Fibroblast of villous mesenchyme (primary cell): Measurements from ENCODE around the gene STAG2. TPM values are rescaled to one million over a fixed set of nuclear protein-coding genes. Genes with fewer than 3 reads are reported as not detected.
"Not testable (repeated sequence)": the region's sequence is repeated elsewhere in the genome, so short reads cannot be mapped to it uniquely, and the experiment has no call there.

ENCODE experiments used
- DNase-seq: peaks from one replicate; pipeline ENCODE4 v3.0.0-alpha.2; 2010; ENCODE audit warnings: low read depth
- H3K4me3 ChIP-seq: 2 replicates; pipeline ENCODE4 v1.5.1; 2011; ENCODE audit warnings: low read depth, mild to moderate bottlenecking, low read length
- total RNA-seq: library from RNA; depleted of rRNA; stranded (reverse); fragments of >200 nt; gene quantifications from 2 replicates; pipeline ENCODE4 v1.2.3, GENCODE V29; 2012
- TF ChIP-seq, protein P1 (sequence below): IDR thresholded peaks from 2 replicates; pipeline ENCODE4 v1.5.1; 2012; ENCODE audit warnings: low read depth, mild to moderate bottlenecking, low read length; ENCODE audit not compliant: insufficient read depth

Gene STAG2
- total RNA-seq, 1 donor: 57.4 TPM

DNA sequence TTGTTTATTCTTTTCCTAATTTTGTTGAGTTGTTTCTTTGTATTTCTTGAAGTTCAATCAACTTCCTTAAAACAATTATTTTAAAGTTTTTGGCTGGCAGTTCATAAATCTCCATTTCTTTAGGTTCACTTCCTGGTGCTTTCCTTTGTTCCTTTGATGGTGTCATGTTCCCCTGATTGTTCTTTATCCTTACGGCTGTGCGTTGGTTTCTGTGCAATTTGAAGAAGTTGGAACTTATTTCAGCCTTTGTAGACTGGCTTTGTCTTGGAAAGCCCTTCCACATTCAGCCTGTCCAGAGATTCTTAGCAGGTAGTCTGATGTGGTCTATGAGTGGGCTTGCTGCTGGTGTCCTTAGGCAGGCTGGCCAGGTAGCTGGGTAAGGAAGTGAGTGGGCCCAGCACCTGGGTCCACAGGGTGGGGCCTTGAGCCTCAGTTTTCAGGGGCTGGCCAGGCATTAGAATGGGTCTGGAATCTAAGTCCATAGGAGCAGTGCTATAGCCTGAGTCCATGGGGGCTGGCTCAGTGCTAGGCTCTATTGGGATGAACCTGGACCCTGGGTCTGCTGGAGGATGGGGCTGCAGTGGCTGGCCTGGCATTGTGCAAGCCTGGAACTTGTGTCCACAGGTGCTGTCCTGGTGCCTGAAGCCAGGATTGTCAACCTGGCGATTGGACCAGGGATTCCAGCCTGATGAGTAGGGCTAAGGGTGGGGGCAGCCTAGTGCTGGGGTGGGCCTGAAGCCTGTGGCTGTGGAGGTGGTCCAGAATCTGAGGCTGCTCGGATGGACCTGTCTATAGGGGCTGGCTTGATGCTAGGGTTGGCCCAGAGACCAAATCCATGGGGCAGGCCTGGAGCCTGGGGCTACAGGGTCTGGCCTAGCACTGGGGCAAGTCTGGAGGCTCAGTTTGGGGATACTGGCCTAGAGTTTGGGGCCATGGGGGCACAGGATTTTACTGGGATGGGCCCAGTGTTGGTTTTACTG is 152.4 kb downstream of the STAG2 start:
- DNase-seq: no peak
- TF ChIP-seq, protein P1, sequence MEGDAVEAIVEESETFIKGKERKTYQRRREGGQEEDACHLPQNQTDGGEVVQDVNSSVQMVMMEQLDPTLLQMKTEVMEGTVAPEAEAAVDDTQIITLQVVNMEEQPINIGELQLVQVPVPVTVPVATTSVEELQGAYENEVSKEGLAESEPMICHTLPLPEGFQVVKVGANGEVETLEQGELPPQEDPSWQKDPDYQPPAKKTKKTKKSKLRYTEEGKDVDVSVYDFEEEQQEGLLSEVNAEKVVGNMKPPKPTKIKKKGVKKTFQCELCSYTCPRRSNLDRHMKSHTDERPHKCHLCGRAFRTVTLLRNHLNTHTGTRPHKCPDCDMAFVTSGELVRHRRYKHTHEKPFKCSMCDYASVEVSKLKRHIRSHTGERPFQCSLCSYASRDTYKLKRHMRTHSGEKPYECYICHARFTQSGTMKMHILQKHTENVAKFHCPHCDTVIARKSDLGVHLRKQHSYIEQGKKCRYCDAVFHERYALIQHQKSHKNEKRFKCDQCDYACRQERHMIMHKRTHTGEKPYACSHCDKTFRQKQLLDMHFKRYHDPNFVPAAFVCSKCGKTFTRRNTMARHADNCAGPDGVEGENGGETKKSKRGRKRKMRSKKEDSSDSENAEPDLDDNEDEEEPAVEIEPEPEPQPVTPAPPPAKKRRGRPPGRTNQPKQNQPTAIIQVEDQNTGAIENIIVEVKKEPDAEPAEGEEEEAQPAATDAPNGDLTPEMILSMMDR: no peak
- no peak overlapping the region for H3K4me3 ChIP-seq

DNA sequence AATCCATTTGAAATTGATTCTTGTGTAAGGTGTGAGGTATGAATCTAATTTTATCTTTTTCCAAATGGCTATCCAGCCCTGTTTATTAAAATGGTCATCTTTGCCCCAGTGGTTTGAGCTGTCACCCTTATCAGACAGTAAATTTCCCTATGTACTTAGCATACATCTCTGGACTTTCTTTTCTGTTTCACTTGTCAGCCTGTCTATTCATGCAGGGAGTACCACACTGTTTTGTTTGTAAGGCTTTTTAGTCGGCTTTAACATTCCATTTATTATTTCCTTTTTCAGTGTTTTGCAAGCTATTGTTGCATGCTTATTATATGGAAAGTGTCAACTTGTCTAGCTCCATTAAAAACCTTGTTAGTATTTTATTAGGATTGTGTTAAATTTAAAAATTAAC is 155.8 kb downstream of the STAG2 start:
- TF ChIP-seq, protein P1: no peak
- no peak for DNase-seq
- H3K4me3 ChIP-seq: no peak overlapping the region

DNA sequence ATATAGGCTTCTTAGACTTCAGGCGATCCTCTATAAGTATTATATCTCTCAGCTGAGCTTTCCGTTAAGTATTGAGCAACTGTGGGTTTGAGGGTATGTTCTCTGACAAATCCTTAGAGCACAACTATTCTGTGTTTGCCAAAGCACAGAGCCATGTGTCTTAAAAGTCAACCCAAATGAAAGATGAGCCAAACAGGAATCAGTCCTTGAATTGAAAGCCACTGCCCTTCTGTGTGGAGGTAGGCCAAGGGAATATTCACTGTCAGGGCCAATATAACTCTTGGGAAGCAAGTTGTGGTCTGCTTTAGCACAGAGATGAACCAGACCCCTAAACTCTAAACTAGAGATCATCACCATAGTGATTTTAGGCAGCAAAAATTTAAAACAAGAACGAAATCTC is 164.0 kb downstream of the STAG2 start:
- TF ChIP-seq, protein P1: no peak
- DNase-seq: peak; percentile 17
- H3K4me3 ChIP-seq: no peak overlapping the region

DNA sequence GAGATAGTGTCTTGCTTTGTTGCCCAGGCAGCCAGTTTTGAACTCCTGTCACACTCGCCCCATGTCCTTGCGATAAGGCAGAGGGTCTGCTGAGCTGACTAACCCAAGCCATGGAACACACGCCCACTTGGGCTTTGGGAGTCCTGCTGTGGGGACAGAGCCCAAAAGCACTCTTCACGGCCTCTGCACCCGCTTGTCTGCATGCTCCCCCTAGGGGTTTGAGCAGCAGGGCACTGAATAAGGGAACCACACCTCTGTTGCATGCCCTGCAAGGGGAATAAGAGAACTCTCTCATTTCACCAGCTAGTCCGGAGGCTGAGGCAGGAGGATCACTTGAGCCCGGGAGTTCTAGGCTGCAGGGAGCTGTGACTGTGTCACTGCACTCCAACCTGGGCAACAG is 166.0 kb downstream of the STAG2 start:
- H3K4me3 ChIP-seq: no peak overlapping the region
- no peak for DNase-seq

DNA sequence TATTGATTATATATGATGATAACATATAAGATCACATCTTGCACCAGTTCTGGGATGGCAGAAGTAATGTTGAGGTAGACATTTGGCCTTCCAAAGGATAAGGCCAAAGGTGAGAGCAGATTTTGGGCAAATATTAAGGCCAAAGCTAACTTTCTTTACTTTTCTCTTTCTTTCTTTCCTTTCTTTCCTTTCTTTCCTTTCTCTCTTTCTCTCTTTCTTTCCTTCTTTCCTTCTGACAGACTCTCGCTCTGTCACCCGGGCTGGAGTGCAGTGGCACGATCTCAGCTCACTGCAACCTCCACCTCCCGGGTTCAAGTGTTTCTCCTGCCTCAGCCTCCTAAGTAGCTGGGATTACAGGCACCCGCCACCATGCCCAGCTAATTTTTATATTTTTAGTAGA is 170.9 kb downstream of the STAG2 start:
- DNase-seq: not testable (repeated sequence)

More for the DNA sequence above, 166.0 kb downstream of the STAG2 start:
- TF ChIP-seq, protein P1: no peak

DNA sequence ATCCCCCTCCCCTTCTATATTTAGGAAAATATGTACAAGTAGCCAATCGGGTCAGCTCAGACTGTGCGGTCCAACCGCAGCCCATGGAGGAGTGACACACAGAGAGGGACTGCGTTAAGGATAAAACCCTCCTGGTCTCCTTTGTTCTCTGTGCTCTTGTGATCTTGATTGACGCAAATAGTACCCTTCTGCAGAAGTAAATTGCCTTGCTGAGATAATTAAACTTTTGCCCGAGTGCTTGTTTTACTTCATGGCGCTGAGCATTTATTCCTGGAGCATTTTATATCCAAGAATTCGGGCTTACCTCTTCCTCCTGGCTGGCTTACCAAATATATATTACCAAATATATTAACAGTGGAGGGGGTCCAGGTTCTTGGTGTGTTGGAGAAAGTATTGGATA is 184.2 kb downstream of the STAG2 start:
- TF ChIP-seq, protein P1: no peak
- no peak for DNase-seq
- no peak overlapping the region for H3K4me3 ChIP-seq

More for the DNA sequence above, 170.9 kb downstream of the STAG2 start:
- H3K4me3 ChIP-seq: not testable (repeated sequence)

DNA sequence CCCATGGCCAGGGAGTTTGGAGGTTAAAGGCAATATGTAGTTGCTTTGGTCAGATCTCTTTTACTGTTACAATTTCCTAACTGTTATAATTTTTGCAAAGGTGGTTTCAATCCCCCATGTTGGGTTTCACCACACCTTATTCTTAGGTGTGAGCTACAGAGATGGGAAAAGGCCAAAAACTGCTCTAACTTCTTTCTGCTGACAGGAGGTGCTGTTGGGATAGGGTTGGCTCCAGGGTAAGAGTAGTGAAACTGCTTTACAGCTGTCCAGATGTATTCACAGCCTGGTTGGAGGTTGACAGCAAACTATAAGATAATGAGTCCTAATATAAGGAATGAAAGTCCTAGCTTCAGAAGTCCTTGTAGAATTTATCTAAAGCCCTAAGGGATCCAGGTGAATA is 189.7 kb downstream of the STAG2 start:
- TF ChIP-seq, protein P1: no peak
- DNase-seq: no peak
- no peak overlapping the region for H3K4me3 ChIP-seq

Other genes with a start within 250 kb of the STAG2 start
- gene THOC2, start 228.7 kb upstream of the STAG2 start, total RNA-seq: 80.5 and 101 TPM in 2 replicates
- 39.0 and 43.2 TPM in 2 replicates for gene XIAP, start 101.7 kb upstream of the STAG2 start, total RNA-seq